Body of pancreas (tissue), 4 donors: ENCODE data around the gene MYOZ3.

ENCODE experiments used
- POLR2A ChIP-seq, 3 donors: fragments of 450-650 bp; IDR thresholded peaks; one replicate each; pipeline ENCODE4 v1.6.1; 2016; ENCODE audit warnings: antibody characterized with exemption in 3 of 3, mild to moderate bottlenecking in 2 of 3
- TF ChIP-seq, protein P1 (sequence below), 7 experiments: fragments of 450-650 bp in 4 of 7; fragments of 200-600 bp in 3 of 7; sonication (generic) in 3 of 7; IDR thresholded peaks; one replicate each; pipeline ENCODE4 v1.5.1; 2016 to 2019; ENCODE audit warnings: antibody characterized with exemption in 7 of 7

DNA sequence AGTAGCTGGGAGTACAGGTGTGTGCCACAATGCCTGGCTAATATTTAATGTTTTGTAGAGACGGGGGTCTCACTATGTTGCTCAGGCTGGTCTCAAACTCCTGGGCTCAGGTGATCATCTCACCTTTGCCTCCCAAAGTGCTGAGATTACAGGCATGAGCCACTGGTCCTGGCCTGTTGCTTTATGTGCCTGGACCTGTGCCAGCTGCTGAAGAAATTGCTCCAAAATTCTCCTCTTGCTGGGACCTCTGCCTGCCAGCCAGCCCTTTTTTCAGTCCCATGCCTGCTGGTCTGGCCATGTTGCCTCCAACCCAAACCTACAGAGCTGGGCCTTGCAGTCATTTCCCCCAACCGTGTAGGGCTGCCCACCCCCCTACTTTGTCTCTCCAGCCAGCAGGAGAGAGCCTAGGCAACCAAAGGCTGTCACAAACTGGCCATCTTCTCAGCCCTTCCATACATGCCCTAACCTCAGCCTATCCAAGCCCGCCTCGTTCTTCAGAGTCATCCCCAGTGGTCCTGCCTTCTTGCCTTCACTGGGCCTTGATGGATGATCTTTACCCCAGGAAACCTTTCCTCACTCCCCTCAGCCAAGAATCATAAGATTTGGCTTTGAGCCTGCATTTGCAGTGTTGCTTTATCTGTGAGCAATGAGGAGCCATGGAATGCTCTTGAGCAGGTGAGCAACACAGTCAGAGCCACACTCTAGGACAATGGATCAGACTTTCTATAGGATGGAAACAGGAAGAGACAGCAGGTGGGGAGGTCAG is 48.0 kb upstream of the MYOZ3 start:
- TF ChIP-seq, protein P1, sequence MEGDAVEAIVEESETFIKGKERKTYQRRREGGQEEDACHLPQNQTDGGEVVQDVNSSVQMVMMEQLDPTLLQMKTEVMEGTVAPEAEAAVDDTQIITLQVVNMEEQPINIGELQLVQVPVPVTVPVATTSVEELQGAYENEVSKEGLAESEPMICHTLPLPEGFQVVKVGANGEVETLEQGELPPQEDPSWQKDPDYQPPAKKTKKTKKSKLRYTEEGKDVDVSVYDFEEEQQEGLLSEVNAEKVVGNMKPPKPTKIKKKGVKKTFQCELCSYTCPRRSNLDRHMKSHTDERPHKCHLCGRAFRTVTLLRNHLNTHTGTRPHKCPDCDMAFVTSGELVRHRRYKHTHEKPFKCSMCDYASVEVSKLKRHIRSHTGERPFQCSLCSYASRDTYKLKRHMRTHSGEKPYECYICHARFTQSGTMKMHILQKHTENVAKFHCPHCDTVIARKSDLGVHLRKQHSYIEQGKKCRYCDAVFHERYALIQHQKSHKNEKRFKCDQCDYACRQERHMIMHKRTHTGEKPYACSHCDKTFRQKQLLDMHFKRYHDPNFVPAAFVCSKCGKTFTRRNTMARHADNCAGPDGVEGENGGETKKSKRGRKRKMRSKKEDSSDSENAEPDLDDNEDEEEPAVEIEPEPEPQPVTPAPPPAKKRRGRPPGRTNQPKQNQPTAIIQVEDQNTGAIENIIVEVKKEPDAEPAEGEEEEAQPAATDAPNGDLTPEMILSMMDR (IDR thresholded peaks at IDR 0.05): no peak
- TF ChIP-seq POLR2A (IDR thresholded peaks at IDR 0.05): no peak
